H9 (cell line): ENCODE data around the gene DAB2IP. TPM values are rescaled to one million over a fixed set of nuclear protein-coding genes. Genes with fewer than 3 reads are reported as not detected.

Experiments used
- DNase-seq: peaks from one replicate; pipeline ENCODE4 v3.0.0-alpha.2; 2017
- H2AFZ ChIP-seq: one replicate; pipeline ENCODE4 v1.6.1; 2013; ENCODE audit warnings: mild to moderate bottlenecking, low read length, control low read depth, moderate library complexity
- H2AK5ac ChIP-seq: 2 replicates; pipeline ENCODE4 v1.6.1; 2013; ENCODE audit warnings: low read length, control low read depth, mixed read lengths; ENCODE audit not compliant: insufficient read length
- H2BK120ac ChIP-seq: one replicate; pipeline ENCODE4 v1.6.1; 2013; ENCODE audit warnings: low read depth, mild to moderate bottlenecking, low read length, control low read depth, inconsistent platforms; ENCODE audit not compliant: poor library complexity, severe bottlenecking
- H2BK12ac ChIP-seq: 2 replicates; pipeline ENCODE4 v1.6.1; 2013; ENCODE audit warnings: low read length, control low read depth, mixed read lengths, low read depth; ENCODE audit not compliant: insufficient read length
- H2BK15ac ChIP-seq: 2 replicates; pipeline ENCODE4 v1.6.1; 2013; ENCODE audit warnings: low read depth, low read length, control low read depth
- H2BK20ac ChIP-seq: one replicate; pipeline ENCODE4 v1.6.1; 2013; ENCODE audit warnings: low read depth, mild to moderate bottlenecking, low read length, control low read depth, inconsistent platforms; ENCODE audit not compliant: poor library complexity, severe bottlenecking
- H2BK5ac ChIP-seq: 2 replicates; pipeline ENCODE4 v1.6.1; 2013; ENCODE audit warnings: low read length, control low read depth, mixed read lengths; ENCODE audit not compliant: insufficient read length
- H3K14ac ChIP-seq: 2 replicates; pipeline ENCODE4 v1.6.1; 2013; ENCODE audit warnings: low read length, control low read depth; ENCODE audit not compliant: insufficient read depth
- H3K18ac ChIP-seq: 2 replicates; pipeline ENCODE4 v1.6.1; 2013; ENCODE audit warnings: low read depth, mild to moderate bottlenecking, mixed read lengths, low read length, control low read depth; ENCODE audit not compliant: insufficient read length
- H3K23ac ChIP-seq: 2 replicates; pipeline ENCODE4 v1.6.1; 2013; ENCODE audit warnings: low read length, control low read depth, mixed read lengths, low read depth; ENCODE audit not compliant: insufficient read length
- H3K23me2 ChIP-seq: 2 replicates; pipeline ENCODE4 v1.6.1; 2013; ENCODE audit warnings: low read depth, mild to moderate bottlenecking, mixed read lengths, low read length, control low read depth; ENCODE audit not compliant: insufficient read length, poor library complexity, severe bottlenecking
- H3K27ac ChIP-seq: 2 replicates; pipeline ENCODE4 v1.5.1; 2013; ENCODE audit warnings: low read length, control low read depth, mixed read lengths, low read depth; ENCODE audit not compliant: insufficient read length
- H3K27me3 ChIP-seq: 2 replicates; pipeline ENCODE4 v1.6.1; 2013; ENCODE audit warnings: low read length, control low read depth, inconsistent platforms; ENCODE audit not compliant: insufficient read depth
- H3K4ac ChIP-seq: 2 replicates; pipeline ENCODE4 v1.6.1; 2013; ENCODE audit warnings: low read depth, mild to moderate bottlenecking, control low read depth, inconsistent platforms, low read length, moderate library complexity
- H3K4me1 ChIP-seq: 2 replicates; pipeline ENCODE4 v1.6.1; 2013; ENCODE audit warnings: low read length, control low read depth, inconsistent platforms; ENCODE audit not compliant: insufficient read depth
- H3K4me2 ChIP-seq: 2 replicates; pipeline ENCODE4 v1.6.1; 2013; ENCODE audit warnings: low read length, control low read depth, mixed read lengths; ENCODE audit not compliant: insufficient read length, insufficient read depth
- H3K56ac ChIP-seq: 2 replicates; pipeline ENCODE4 v1.6.1; 2013; ENCODE audit warnings: low read depth, mild to moderate bottlenecking, mixed read lengths, low read length, control low read depth; ENCODE audit not compliant: insufficient read length
- H3K79me1 ChIP-seq: 2 replicates; pipeline ENCODE4 v1.6.1; 2013; ENCODE audit warnings: low read depth, mild to moderate bottlenecking, moderate library complexity, low read length, control low read depth, inconsistent platforms; ENCODE audit not compliant: insufficient read depth, poor library complexity, severe bottlenecking
- H3K79me2 ChIP-seq: 2 replicates; pipeline ENCODE4 v1.6.1; 2013; ENCODE audit warnings: low read length, control low read depth, inconsistent platforms; ENCODE audit not compliant: insufficient read depth
- H3K9ac ChIP-seq: 2 replicates; pipeline ENCODE4 v1.6.1; 2013; ENCODE audit warnings: low read length, control low read depth, mixed read lengths; ENCODE audit not compliant: insufficient read length; ENCODE audit errors: extremely low read depth
- H3K9me3 ChIP-seq: one replicate; pipeline ENCODE4 v1.6.1; 2013; ENCODE audit warnings: low read depth, low read length, inconsistent platforms; ENCODE audit not compliant: control insufficient read depth
- H3T11ph ChIP-seq: one replicate; pipeline ENCODE4 v1.6.1; 2013; ENCODE audit warnings: mild to moderate bottlenecking, low read length, control low read depth, inconsistent platforms
- H4K20me1 ChIP-seq: one replicate; pipeline ENCODE4 v1.6.1; 2013; ENCODE audit not compliant: control insufficient read depth, insufficient read length, insufficient read depth
- H4K5ac ChIP-seq: 2 replicates; pipeline ENCODE4 v1.6.1; 2013; ENCODE audit warnings: low read depth, mild to moderate bottlenecking, mixed read lengths, low read length, control low read depth; ENCODE audit not compliant: insufficient read length
- H4K8ac ChIP-seq: replicated peaks from 2 replicates; pipeline ENCODE4 v1.6.1; 2013; ENCODE audit warnings: low read length, control low read depth, mixed read lengths, low read depth; ENCODE audit not compliant: insufficient read length
- H4K91ac ChIP-seq: 2 replicates; pipeline ENCODE4 v1.6.1; 2013; ENCODE audit warnings: low read depth, mild to moderate bottlenecking, moderate library complexity, mixed read lengths, low read length, control low read depth; ENCODE audit not compliant: insufficient read length
- H3K27ac Mint-ChIP-seq, 3 experiments: 2 replicates in 2 of 3; 3 replicates in 1 of 3; pipeline ENCODE4 v1.8.0; 2020 to 2021; ENCODE audit warnings: mixed read lengths in 3 of 3, mild to moderate bottlenecking in 1 of 3, moderate library complexity in 1 of 3
- H3K27me3 Mint-ChIP-seq: 2 replicates; pipeline ENCODE4 v1.8.0; 2021; ENCODE audit warnings: low read depth, mild to moderate bottlenecking, moderate library complexity, mixed read lengths
- H3K36me3 Mint-ChIP-seq, 3 experiments: 2 replicates in 2 of 3; 3 replicates in 1 of 3; pipeline ENCODE4 v1.8.0; 2020 to 2021; ENCODE audit warnings: low read depth in 3 of 3, mixed read lengths in 3 of 3; ENCODE audit not compliant: insufficient read depth in 1 of 3
- H3K4me1 Mint-ChIP-seq, 2 experiments: 2 replicates each; pipeline ENCODE4 v1.8.0; 2020; ENCODE audit warnings: mixed read lengths in 2 of 2
- H3K4me3 Mint-ChIP-seq, 2 experiments: 2 replicates in 1 of 2; 3 replicates in 1 of 2; pipeline ENCODE4 v1.8.0; 2020 to 2021; ENCODE audit warnings: mild to moderate bottlenecking in 2 of 2, mixed read lengths in 2 of 2, moderate library complexity in 1 of 2
- H3K9me3 Mint-ChIP-seq, 2 experiments: 2 replicates in 1 of 2; 3 replicates in 1 of 2; pipeline ENCODE4 v1.8.0; 2020; ENCODE audit warnings: mild to moderate bottlenecking in 2 of 2, mixed read lengths in 2 of 2, moderate library complexity in 1 of 2
- CTCF ChIP-seq: fragments of 200-600 bp; sonication (generic); conservative IDR thresholded peaks from 3 replicates; pipeline ENCODE4 v1.8.0; 2021; ENCODE audit warnings: antibody characterized with exemption, mild to moderate bottlenecking
- WGBS: extraction: QIAGEN DNeasy Blood & Tissue Kit; methylation state at CpG from one replicate; pipeline ENCODE4 v1.1.7; 2013; ENCODE audit warnings: missing lambda C conversion rate, low lambda C conversion rate, mixed read lengths; ENCODE audit not compliant: insufficient read length; ENCODE audit errors: extremely low coverage; 5-methylcytosine and 5-hydroxymethylcytosine counted together
- total RNA-seq: library from RNA; stranded (reverse); gene quantifications from 2 replicates; pipeline ENCODE4 v1.2.1, GENCODE V29; 2021

The DAB2IP gene
- total RNA-seq, 1 experiment from 2014 or later: 22.6 TPM

- H3K27me3 Mint-ChIP-seq: peaks cover 10% of the 10 kb centered on the region
- H3K27ac ChIP-seq: no peak overlapping the region
- 0 out of 2 replicates have a peak, but pooled peaks cover 1% of the 10 kb centered on the region for H3K79me2 ChIP-seq
- peaks cover 6% of the 10 kb centered on the region for H3K79me1 ChIP-seq
- no peak overlapping the region for H3K9ac ChIP-seq
- no peak overlapping the region for H3K23ac ChIP-seq
- H3K4me3 Mint-ChIP-seq: no peak overlapping the region
- H2BK120ac ChIP-seq: no peak overlapping the region
- H3K36me3 Mint-ChIP-seq: no peaks in the 10 kb centered on the region; a peak in 2 of 7 replicates
- no peak overlapping the region for H2BK5ac ChIP-seq
- H3K27ac Mint-ChIP-seq: peak overlapping the region in 2 of 3 experiments; percentile 37 to 83; a peak in 2 of 7 replicates
- no peak for DNase-seq
- no peak overlapping the region for H2BK12ac ChIP-seq
- H3K27me3 ChIP-seq: no peaks in the 10 kb centered on the region
- no peak overlapping the region for H3K4ac ChIP-seq
- no peaks in the 10 kb centered on the region for H4K20me1 ChIP-seq
- H3K4me1 ChIP-seq: peaks cover 9% of the 10 kb centered on the region; the same call in 1 of the 2 replicates
- no peak overlapping the region for H4K5ac ChIP-seq
- H2BK20ac ChIP-seq: no peak overlapping the region
- H3K23me2 ChIP-seq: peaks cover 10% of the 10 kb centered on the region
- H3T11ph ChIP-seq: no peak overlapping the region
- no peaks in the 10 kb centered on the region for H3K9me3 Mint-ChIP-seq
- no peaks in the 10 kb centered on the region for H3K9me3 ChIP-seq
- no peak for TF ChIP-seq CTCF
- WGBS: no CpG with 5 or more reads among the region's 7 CpGs
- no peak overlapping the region for H3K4me2 ChIP-seq
- H2AFZ ChIP-seq: no peak overlapping the region
- no peak overlapping the region for H3K56ac ChIP-seq
- H2BK15ac ChIP-seq: no peak overlapping the region
- H4K8ac ChIP-seq: no peak overlapping the region
- H3K14ac ChIP-seq: no peak overlapping the region
- H3K18ac ChIP-seq: no peak overlapping the region
- peaks cover 43 to 45% of the 10 kb centered on the region in 2 experiments for H3K4me1 Mint-ChIP-seq
- no peak overlapping the region for H2AK5ac ChIP-seq
- H4K91ac ChIP-seq: no peak overlapping the region
Observed at GRCh38 chr9:121731919-121732318, 80.5 kb downstream of the DAB2IP start.
